ENCODE measurements around the gene LHFPL3.

LHFPL3 gene

GRCh38 chr7:104794154-104794553 is 465.8 kb downstream of the LHFPL3 start:
- Histone ChIP-seq H2AFZ (ENCODE audit: low read depth, low read length) (no peak overlapping the region), H3K9ac (ENCODE audit: low read depth, low read length) (no peak overlapping the region), H3K36me3 (ENCODE audit: insufficient read depth, low read length) (no peaks in the 10 kb centered on the region), H3K4me3 (ENCODE audit: low read depth in 1 of 2, low read length in 2 of 2) (no peak overlapping the region), H3K9me3 (ENCODE audit: insufficient read depth, low read length, severe bottlenecking) (no peaks in the 10 kb centered on the region), H3K27ac (ENCODE audit: low read length) (no peak overlapping the region), H3K4me2 (ENCODE audit: insufficient read depth, low read length) (no peak overlapping the region), H4K20me1 (ENCODE audit: insufficient read depth, low read length) (no peaks in the 10 kb centered on the region), H3K4me1 (ENCODE audit: insufficient read depth, low read length) (no peaks in the 10 kb centered on the region), H3K27me3 (ENCODE audit: insufficient read depth, low read length, poor library complexity) (peaks cover 6% of the 10 kb centered on the region), H3K79me2 (ENCODE audit: insufficient read depth, low read length) (no peaks in the 10 kb centered on the region)
- no peak for ATAC-seq (ENCODE audit: insufficient read depth, low read depth)
- DNase-seq: no peak
- TF ChIP-seq CTCF (IDR thresholded peaks at IDR 0.05; ENCODE audit: borderline replicate concordance, extremely low read depth, low read length, poor library complexity, severe bottlenecking): no peak
- no peak for TF ChIP-seq EZH2 (IDR thresholded peaks at IDR 0.05; ENCODE audit: borderline replicate concordance, low read depth, low read length, severe bottlenecking)

- Histone ChIP-seq H3K79me2 (ENCODE audit: insufficient read depth, low read length) (no peaks in the 10 kb centered on the region), H3K36me3 (ENCODE audit: insufficient read depth, low read length) (no peaks in the 10 kb centered on the region), H3K4me2 (ENCODE audit: insufficient read depth, low read length) (no peak overlapping the region), H3K4me1 (ENCODE audit: insufficient read depth, low read length) (no peaks in the 10 kb centered on the region), H3K27me3 (ENCODE audit: insufficient read depth, low read length, poor library complexity) (peaks cover 6% of the 10 kb centered on the region), H3K27ac (ENCODE audit: low read length) (no peak overlapping the region), H4K20me1 (ENCODE audit: insufficient read depth, low read length) (no peaks in the 10 kb centered on the region), H3K9ac (ENCODE audit: low read depth, low read length) (no peak overlapping the region), H3K4me3 (ENCODE audit: low read depth in 1 of 2, low read length in 2 of 2) (no peak overlapping the region), H3K9me3 (ENCODE audit: insufficient read depth, low read length, severe bottlenecking) (no peaks in the 10 kb centered on the region), H2AFZ (ENCODE audit: low read depth, low read length) (no peak overlapping the region)
- TF ChIP-seq CTCF (IDR thresholded peaks at IDR 0.05; ENCODE audit: borderline replicate concordance, extremely low read depth, low read length, poor library complexity, severe bottlenecking) (no peak), EZH2 (IDR thresholded peaks at IDR 0.05; ENCODE audit: borderline replicate concordance, low read depth, low read length, severe bottlenecking) (no peak)
- ATAC-seq (ENCODE audit: insufficient read depth, low read depth) (no peak), DNase-seq (no peak)
Measured at GRCh38 chr7:104794589-104794988, 466.2 kb downstream of the LHFPL3 start.

GRCh38 chr7:104795086-104795485 is 466.7 kb downstream of the LHFPL3 start:
- Histone ChIP-seq H3K4me1 (ENCODE audit: insufficient read depth, low read length) (no peaks in the 10 kb centered on the region), H3K79me2 (ENCODE audit: insufficient read depth, low read length) (no peaks in the 10 kb centered on the region), H2AFZ (ENCODE audit: low read depth, low read length) (no peak overlapping the region), H3K36me3 (ENCODE audit: insufficient read depth, low read length) (no peaks in the 10 kb centered on the region), H3K27me3 (ENCODE audit: insufficient read depth, low read length, poor library complexity) (peaks cover 5% of the 10 kb centered on the region), H3K9ac (ENCODE audit: low read depth, low read length) (no peak overlapping the region), H3K9me3 (ENCODE audit: insufficient read depth, low read length, severe bottlenecking) (no peaks in the 10 kb centered on the region), H3K4me3 (ENCODE audit: low read depth in 1 of 2, low read length in 2 of 2) (no peak overlapping the region), H3K27ac (ENCODE audit: low read length) (no peak overlapping the region), H4K20me1 (ENCODE audit: insufficient read depth, low read length) (no peaks in the 10 kb centered on the region), H3K4me2 (ENCODE audit: insufficient read depth, low read length) (no peak overlapping the region)
- TF ChIP-seq EZH2 (IDR thresholded peaks at IDR 0.05; ENCODE audit: borderline replicate concordance, low read depth, low read length, severe bottlenecking) (no peak), CTCF (IDR thresholded peaks at IDR 0.05; ENCODE audit: borderline replicate concordance, extremely low read depth, low read length, poor library complexity, severe bottlenecking) (no peak)
- DNase-seq (no peak), ATAC-seq (ENCODE audit: insufficient read depth, low read depth) (no peak)
